Measurements from ENCODE around the gene ISG20.

DNA sequence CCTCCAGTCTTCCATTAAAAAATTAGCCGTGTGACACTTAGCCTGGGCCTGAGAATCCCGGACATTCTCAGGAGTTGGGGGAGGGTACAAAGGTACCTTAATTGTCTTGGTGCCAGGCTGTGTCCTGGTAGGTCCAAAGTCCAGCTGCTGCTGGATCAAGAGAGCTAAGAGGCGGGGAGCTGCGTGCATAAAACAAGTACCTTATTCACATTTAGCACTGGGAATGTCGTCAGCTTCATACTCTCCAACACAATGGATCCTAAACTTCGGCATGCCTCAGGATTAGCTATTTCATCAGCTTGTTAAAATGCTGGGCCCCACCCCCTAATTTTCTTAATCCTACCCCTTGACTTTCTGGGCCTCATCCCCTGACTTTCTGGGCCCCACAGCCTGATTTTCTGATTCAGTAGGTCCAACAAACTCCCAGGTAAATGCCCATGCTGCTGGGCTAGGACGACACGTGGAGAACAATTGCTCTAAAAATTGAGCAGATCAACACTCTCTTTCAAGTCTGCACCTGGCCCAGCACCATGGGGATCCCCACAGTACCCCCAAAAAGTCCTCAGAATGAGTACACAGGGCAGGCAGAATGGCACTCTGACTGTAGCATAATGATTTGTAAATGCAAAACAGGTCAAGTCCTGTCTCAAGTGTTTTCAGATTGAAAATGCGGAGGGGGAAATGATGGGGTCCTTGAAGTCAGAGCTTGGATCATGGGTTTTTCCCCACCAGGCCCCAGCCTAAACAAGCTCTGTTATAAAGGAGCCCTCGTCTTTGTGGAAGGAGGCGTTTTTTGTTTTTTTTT is 23.3 kb upstream of the ISG20 start:
- no peak for TF ChIP-seq MAX (IDR thresholded peaks at IDR 0.05)
- no peak for TF ChIP-seq RAD21 (IDR thresholded peaks at IDR 0.05; ENCODE audit: low read depth)
- TF ChIP-seq EP300 (IDR thresholded peaks at IDR 0.05; ENCODE audit: borderline replicate concordance) = no peak
- TF ChIP-seq ZBTB7A (IDR thresholded peaks at IDR 0.05; ENCODE audit: low read depth) = no peak
- TF ChIP-seq FOXM1 (IDR thresholded peaks at IDR 0.05; ENCODE audit: borderline replicate concordance, low read depth) = no peak
- TF ChIP-seq NFIC (IDR thresholded peaks at IDR 0.05) = no peak
- no peak for TF ChIP-seq EGR1 (IDR thresholded peaks at IDR 0.05)
- TF ChIP-seq, protein P1, sequence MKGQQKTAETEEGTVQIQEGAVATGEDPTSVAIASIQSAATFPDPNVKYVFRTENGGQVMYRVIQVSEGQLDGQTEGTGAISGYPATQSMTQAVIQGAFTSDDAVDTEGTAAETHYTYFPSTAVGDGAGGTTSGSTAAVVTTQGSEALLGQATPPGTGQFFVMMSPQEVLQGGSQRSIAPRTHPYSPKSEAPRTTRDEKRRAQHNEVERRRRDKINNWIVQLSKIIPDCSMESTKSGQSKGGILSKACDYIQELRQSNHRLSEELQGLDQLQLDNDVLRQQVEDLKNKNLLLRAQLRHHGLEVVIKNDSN (IDR thresholded peaks at IDR 0.05) = no peak
- no peak for TF ChIP-seq TAF1 (IDR thresholded peaks at IDR 0.05; ENCODE audit: low read depth)
- no peak for TF ChIP-seq CREB1 (IDR thresholded peaks at IDR 0.05; ENCODE audit: low read depth)
- no peak for TF ChIP-seq YY1 (IDR thresholded peaks at IDR 0.05; ENCODE audit: low read depth)

All from Ishikawa (cell line).